C4-2B (cell line): ENCODE data around the gene GLP1R.

ENCODE experiments used
- CTCF ChIP-seq: fragments of 450-650 bp; conservative IDR thresholded peaks from 2 replicates; pipeline ENCODE4 v1.5.1; 2017; ENCODE audit warnings: mild to moderate bottlenecking
- ZFX ChIP-seq: fragments of 450-650 bp; IDR thresholded peaks from 2 replicates; pipeline ENCODE4 v1.6.1; 2017

- no peak for TF ChIP-seq CTCF
- TF ChIP-seq ZFX, result no peak
Observed at GRCh38 chr6:39051399-39052122, 3.0 kb downstream of the GLP1R start.
